Measurements from ENCODE around the gene DNAJC6. TPM values are rescaled to one million over a fixed set of nuclear protein-coding genes. Genes with fewer than 3 reads are reported as not detected.
A peak's percentile ranks its signal among the peaks of the same experiment; 100 is the strongest.
"Not testable (repeated sequence)": the region's sequence is repeated elsewhere in the genome, so short reads cannot be mapped to it uniquely, and the experiment has no call there.

DNAJC6 gene
- total and polyA plus RNA-seq, 2 donors: 0.82 to 1.2 TPM

DNA sequence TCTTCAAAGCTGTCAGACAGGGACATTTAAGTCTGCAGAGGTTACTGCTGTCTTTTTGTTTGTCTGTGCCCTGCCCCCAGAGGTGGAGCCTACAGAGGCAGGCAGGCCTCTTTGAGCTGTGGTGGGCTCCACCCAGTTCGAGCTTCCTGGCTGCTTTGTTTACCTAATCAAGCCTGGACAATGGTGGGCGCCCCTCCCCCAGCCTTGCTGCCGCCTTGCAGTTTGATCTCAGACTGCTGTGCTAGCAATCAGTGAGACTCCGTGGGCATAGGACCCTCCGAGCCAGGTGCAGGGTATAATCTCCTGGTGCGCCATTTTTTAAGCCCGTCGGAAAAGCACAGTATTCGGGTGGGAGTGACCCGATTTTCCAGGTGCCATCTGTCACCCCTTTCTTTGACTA lies 146.3 kb downstream of the DNAJC6 start:
- not testable (repeated sequence) for H3K4me3 ChIP-seq (ENCODE audit: low read length in 2 of 2); H3K27ac ChIP-seq (ENCODE audit: low read depth in 1 of 2, low read length in 1 of 2); H3K4me1 ChIP-seq (ENCODE audit: control insufficient read depth in 2 of 2, insufficient read depth in 2 of 2, low read length in 2 of 2); H3K27me3 ChIP-seq (ENCODE audit: control insufficient read depth in 2 of 2, insufficient read depth in 1 of 2, low read length in 1 of 2); DNase-seq (ENCODE audit: low read depth in 6 of 9, low spot score in 9 of 9); H3K9me3 ChIP-seq (ENCODE audit: control insufficient read depth in 2 of 2, insufficient read depth in 1 of 2, low read length in 1 of 2); H3K36me3 ChIP-seq (ENCODE audit: control insufficient read depth in 2 of 2, insufficient read depth in 2 of 2, low read length in 1 of 2)
- WGBS: 91% methylated on average over 10 of the region's 10 CpGs

GRCh38 chr1:65456481-65456880 lies 147.1 kb downstream of the DNAJC6 start:
- Histone ChIP-seq H3K27me3 (ENCODE audit: control insufficient read depth in 2 of 2, insufficient read depth in 1 of 2, low read length in 1 of 2) (no peaks in the 10 kb centered on the region), H3K4me1 (ENCODE audit: control insufficient read depth in 2 of 2, insufficient read depth in 2 of 2, low read length in 2 of 2) (no peaks in the 10 kb centered on the region), H3K9me3 (ENCODE audit: control insufficient read depth in 2 of 2, insufficient read depth in 1 of 2, low read length in 1 of 2) (no peaks in the 10 kb centered on the region), H3K36me3 (ENCODE audit: control insufficient read depth in 2 of 2, insufficient read depth in 2 of 2, low read length in 1 of 2) (no peaks in the 10 kb centered on the region), H3K27ac (ENCODE audit: low read depth in 1 of 2, low read length in 1 of 2) (no peak overlapping the region), H3K4me3 (ENCODE audit: low read length in 2 of 2) (no peak overlapping the region)
- DNase-seq (ENCODE audit: low read depth in 6 of 9, low spot score in 9 of 9): no peak

GRCh38 chr1:65457868-65458267 lies 148.5 kb downstream of the DNAJC6 start:
- H3K4me1 ChIP-seq (ENCODE audit: control insufficient read depth in 2 of 2, insufficient read depth in 2 of 2, low read length in 2 of 2): no peaks in the 10 kb centered on the region
- peak in 3 of 9 donors; percentile 2 to 17 (median 9) for DNase-seq (ENCODE audit: low read depth in 6 of 9, low spot score in 9 of 9)
- H3K36me3 ChIP-seq (ENCODE audit: control insufficient read depth in 2 of 2, insufficient read depth in 2 of 2, low read length in 1 of 2): no peaks in the 10 kb centered on the region
- H3K27me3 ChIP-seq (ENCODE audit: control insufficient read depth in 2 of 2, insufficient read depth in 1 of 2, low read length in 1 of 2): no peaks in the 10 kb centered on the region
- H3K27ac ChIP-seq (ENCODE audit: low read depth in 1 of 2, low read length in 1 of 2): no peak overlapping the region
- no peaks in the 10 kb centered on the region for H3K9me3 ChIP-seq (ENCODE audit: control insufficient read depth in 2 of 2, insufficient read depth in 1 of 2, low read length in 1 of 2)
- no peak overlapping the region for H3K4me3 ChIP-seq (ENCODE audit: low read length in 2 of 2)

GRCh38 chr1:65458730-65459396 lies 149.5 kb downstream of the DNAJC6 start:
- DNase-seq (ENCODE audit: low read depth in 6 of 9, low spot score in 9 of 9): no peak
- no peaks in the 10 kb centered on the region for H3K36me3 ChIP-seq (ENCODE audit: control insufficient read depth in 2 of 2, insufficient read depth in 2 of 2, low read length in 1 of 2)
- no peak overlapping the region for H3K4me3 ChIP-seq (ENCODE audit: low read length in 2 of 2)
- no peak overlapping the region for H3K27ac ChIP-seq (ENCODE audit: low read depth in 1 of 2, low read length in 1 of 2)
- H3K4me1 ChIP-seq (ENCODE audit: control insufficient read depth in 2 of 2, insufficient read depth in 2 of 2, low read length in 2 of 2): no peaks in the 10 kb centered on the region
- H3K9me3 ChIP-seq (ENCODE audit: control insufficient read depth in 2 of 2, insufficient read depth in 1 of 2, low read length in 1 of 2): no peaks in the 10 kb centered on the region
- H3K27me3 ChIP-seq (ENCODE audit: control insufficient read depth in 2 of 2, insufficient read depth in 1 of 2, low read length in 1 of 2): no peaks in the 10 kb centered on the region
- WGBS: 94% methylated on average over 2 of the region's 2 CpGs

- no peaks in the 10 kb centered on the region for H3K4me1 ChIP-seq (ENCODE audit: control insufficient read depth in 2 of 2, insufficient read depth in 2 of 2, low read length in 2 of 2)
- H3K4me3 ChIP-seq (ENCODE audit: low read length in 2 of 2): no peak overlapping the region
- peak in 2 of 9 donors; percentile 13 to 29 for DNase-seq (ENCODE audit: low read depth in 6 of 9, low spot score in 9 of 9)
- no peaks in the 10 kb centered on the region for H3K36me3 ChIP-seq (ENCODE audit: control insufficient read depth in 2 of 2, insufficient read depth in 2 of 2, low read length in 1 of 2)
- no peaks in the 10 kb centered on the region for H3K9me3 ChIP-seq (ENCODE audit: control insufficient read depth in 2 of 2, insufficient read depth in 1 of 2, low read length in 1 of 2)
- WGBS: 93% methylated on average over 1 of the region's 1 CpG
- no peaks in the 10 kb centered on the region for H3K27me3 ChIP-seq (ENCODE audit: control insufficient read depth in 2 of 2, insufficient read depth in 1 of 2, low read length in 1 of 2)
- no peak overlapping the region for H3K27ac ChIP-seq (ENCODE audit: low read depth in 1 of 2, low read length in 1 of 2)
These were observed 150.0 kb downstream of the DNAJC6 start for GRCh38 chr1:65459397-65459768.

Other genes starting within 250 kb of the DNAJC6 start
- 5.9 TPM for gene AK4, start 161.3 kb upstream of the DNAJC6 start, total RNA-seq
- gene AK4, start 161.3 kb upstream of the DNAJC6 start, polyA plus RNA-seq: 11.5 TPM
- gene LEPR, start 111.1 kb downstream of the DNAJC6 start, total RNA-seq: 3.8 TPM
- gene LEPR, start 111.1 kb downstream of the DNAJC6 start, polyA plus RNA-seq: 4.8 TPM
- 14.8 TPM for gene LEPROT, start 111.1 kb downstream of the DNAJC6 start, total RNA-seq
- 34.6 TPM for gene LEPROT, start 111.1 kb downstream of the DNAJC6 start, polyA plus RNA-seq